Breast epithelium (tissue), 3 donors: ENCODE measurements around the gene MAGI3.

ENCODE experiments used
- CTCF ChIP-seq, 3 donors: fragments of 450-650 bp; IDR thresholded peaks; one replicate each; pipeline ENCODE4 v1.5.1; 2016 to 2017; ENCODE audit warnings: antibody characterized with exemption in 3 of 3, mild to moderate bottlenecking in 3 of 3, moderate library complexity in 3 of 3
- POLR2A ChIP-seq: fragments of 450-650 bp; IDR thresholded peaks from one replicate; pipeline ENCODE4 v1.6.1; 2016; ENCODE audit warnings: antibody characterized with exemption, mild to moderate bottlenecking, moderate library complexity

- no peak for TF ChIP-seq POLR2A
- TF ChIP-seq CTCF (IDR thresholded peaks at IDR 0.05): peak in 2 of 3 donors; percentile 12 to 20
These were observed 62.8 kb downstream of the MAGI3 start for GRCh38 chr1:113452921-113453770.
